ENCODE data around the gene RPS6KB2. TPM values are rescaled to one million over a fixed set of nuclear protein-coding genes. Genes with fewer than 3 reads are reported as not detected.

RPS6KB2 gene
- polyA plus RNA-seq, 1 donor from 2014 or later: 92.8 TPM

DNA sequence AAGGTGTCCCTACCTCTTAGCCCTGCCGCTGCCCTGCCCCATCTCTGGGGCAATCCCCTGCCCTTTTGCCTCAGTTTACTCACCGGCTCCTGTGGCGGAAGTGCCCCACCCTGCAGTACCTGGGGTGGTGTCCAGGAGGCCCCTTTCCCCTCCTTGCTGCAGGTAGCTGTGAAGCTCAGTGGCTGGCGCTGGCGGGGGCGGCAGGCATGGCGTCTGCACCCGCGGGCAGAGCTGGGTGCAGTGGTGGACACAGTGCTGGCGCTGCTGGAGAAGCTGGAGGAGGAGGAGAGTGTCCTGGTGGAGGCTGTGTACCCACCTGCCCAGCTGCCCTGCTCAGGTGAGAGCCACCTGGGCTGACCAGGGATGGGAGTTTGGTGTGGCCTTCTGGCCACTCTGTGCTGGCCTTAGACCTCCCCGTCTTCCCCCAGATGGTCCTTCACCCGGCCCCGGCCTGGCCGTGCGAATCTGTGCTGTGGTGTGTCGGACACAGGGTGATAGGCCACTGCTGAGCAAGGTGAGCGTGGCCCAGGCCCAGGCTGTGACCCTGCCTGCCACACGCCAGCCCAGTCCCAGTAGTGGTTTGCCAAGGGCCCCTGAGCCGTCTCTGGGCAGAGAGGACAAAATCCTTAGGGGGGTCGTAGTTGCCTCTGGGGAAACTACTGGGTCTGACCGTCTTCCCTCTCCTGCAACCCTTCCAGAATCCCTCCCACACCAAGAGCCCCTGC, 8.8 kb upstream of the RPS6KB2 start:
- H3K4me2 ChIP-seq (ENCODE audit: low read length): no peak overlapping the region
- no peaks in the 10 kb centered on the region for H3K9me2 ChIP-seq (ENCODE audit: insufficient read depth, low read length)
- no peaks in the 10 kb centered on the region for H3F3A ChIP-seq (ENCODE audit: insufficient read depth, low read length, poor library complexity, severe bottlenecking)
- H3K79me2 ChIP-seq (replicated peaks; ENCODE audit: insufficient read depth, low read length): no peaks in the 10 kb centered on the region
- no peaks in the 10 kb centered on the region for H3K9me3 ChIP-seq (ENCODE audit: low read length)
- TF ChIP-seq EZH2 (IDR thresholded peaks at IDR 0.05; ENCODE audit: borderline replicate concordance, insufficient read depth, low read length, poor library complexity, severe bottlenecking): no peak
- no peak for TF ChIP-seq EP300 (conservative IDR thresholded peaks at IDR 0.05; ENCODE audit: poor library complexity, severe bottlenecking)
- TF ChIP-seq MXI1 (conservative IDR thresholded peaks at IDR 0.05; ENCODE audit: poor library complexity, severe bottlenecking): no peak
- no peak for TF ChIP-seq SMC3 (conservative IDR thresholded peaks at IDR 0.05; ENCODE audit: poor library complexity)
- TF ChIP-seq, protein P1, sequence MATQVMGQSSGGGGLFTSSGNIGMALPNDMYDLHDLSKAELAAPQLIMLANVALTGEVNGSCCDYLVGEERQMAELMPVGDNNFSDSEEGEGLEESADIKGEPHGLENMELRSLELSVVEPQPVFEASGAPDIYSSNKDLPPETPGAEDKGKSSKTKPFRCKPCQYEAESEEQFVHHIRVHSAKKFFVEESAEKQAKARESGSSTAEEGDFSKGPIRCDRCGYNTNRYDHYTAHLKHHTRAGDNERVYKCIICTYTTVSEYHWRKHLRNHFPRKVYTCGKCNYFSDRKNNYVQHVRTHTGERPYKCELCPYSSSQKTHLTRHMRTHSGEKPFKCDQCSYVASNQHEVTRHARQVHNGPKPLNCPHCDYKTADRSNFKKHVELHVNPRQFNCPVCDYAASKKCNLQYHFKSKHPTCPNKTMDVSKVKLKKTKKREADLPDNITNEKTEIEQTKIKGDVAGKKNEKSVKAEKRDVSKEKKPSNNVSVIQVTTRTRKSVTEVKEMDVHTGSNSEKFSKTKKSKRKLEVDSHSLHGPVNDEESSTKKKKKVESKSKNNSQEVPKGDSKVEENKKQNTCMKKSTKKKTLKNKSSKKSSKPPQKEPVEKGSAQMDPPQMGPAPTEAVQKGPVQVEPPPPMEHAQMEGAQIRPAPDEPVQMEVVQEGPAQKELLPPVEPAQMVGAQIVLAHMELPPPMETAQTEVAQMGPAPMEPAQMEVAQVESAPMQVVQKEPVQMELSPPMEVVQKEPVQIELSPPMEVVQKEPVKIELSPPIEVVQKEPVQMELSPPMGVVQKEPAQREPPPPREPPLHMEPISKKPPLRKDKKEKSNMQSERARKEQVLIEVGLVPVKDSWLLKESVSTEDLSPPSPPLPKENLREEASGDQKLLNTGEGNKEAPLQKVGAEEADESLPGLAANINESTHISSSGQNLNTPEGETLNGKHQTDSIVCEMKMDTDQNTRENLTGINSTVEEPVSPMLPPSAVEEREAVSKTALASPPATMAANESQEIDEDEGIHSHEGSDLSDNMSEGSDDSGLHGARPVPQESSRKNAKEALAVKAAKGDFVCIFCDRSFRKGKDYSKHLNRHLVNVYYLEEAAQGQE (IDR thresholded peaks at IDR 0.05; ENCODE audit: borderline replicate concordance): no peak
- TF ChIP-seq, protein P2, sequence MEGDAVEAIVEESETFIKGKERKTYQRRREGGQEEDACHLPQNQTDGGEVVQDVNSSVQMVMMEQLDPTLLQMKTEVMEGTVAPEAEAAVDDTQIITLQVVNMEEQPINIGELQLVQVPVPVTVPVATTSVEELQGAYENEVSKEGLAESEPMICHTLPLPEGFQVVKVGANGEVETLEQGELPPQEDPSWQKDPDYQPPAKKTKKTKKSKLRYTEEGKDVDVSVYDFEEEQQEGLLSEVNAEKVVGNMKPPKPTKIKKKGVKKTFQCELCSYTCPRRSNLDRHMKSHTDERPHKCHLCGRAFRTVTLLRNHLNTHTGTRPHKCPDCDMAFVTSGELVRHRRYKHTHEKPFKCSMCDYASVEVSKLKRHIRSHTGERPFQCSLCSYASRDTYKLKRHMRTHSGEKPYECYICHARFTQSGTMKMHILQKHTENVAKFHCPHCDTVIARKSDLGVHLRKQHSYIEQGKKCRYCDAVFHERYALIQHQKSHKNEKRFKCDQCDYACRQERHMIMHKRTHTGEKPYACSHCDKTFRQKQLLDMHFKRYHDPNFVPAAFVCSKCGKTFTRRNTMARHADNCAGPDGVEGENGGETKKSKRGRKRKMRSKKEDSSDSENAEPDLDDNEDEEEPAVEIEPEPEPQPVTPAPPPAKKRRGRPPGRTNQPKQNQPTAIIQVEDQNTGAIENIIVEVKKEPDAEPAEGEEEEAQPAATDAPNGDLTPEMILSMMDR (IDR thresholded peaks at IDR 0.05; ENCODE audit: poor library complexity, severe bottlenecking): no peak
- TF ChIP-seq RAD21 (conservative IDR thresholded peaks at IDR 0.05): no peak
- TF ChIP-seq TAF1 (IDR thresholded peaks at IDR 0.05; ENCODE audit: low read depth): no peak
- TF ChIP-seq POLR2AphosphoS5 (IDR thresholded peaks at IDR 0.05): no peak
- H4K20me1 ChIP-seq (ENCODE audit: insufficient read depth): no peaks in the 10 kb centered on the region
- no peak overlapping the region for H3K27ac ChIP-seq (ENCODE audit: low read length)
- H3K36me3 ChIP-seq (ENCODE audit: insufficient read depth, low read length): no peaks in the 10 kb centered on the region
- peaks cover 21% of the 10 kb centered on the region for H3K27me3 ChIP-seq (ENCODE audit: insufficient read depth, low read depth, low read length)
- H3K9ac ChIP-seq (ENCODE audit: low read length): no peak overlapping the region
- H2AFZ ChIP-seq (ENCODE audit: low read depth, low read length): no peak overlapping the region
- no peak overlapping the region for H3K4me3 ChIP-seq (ENCODE audit: low read length)

DNA sequence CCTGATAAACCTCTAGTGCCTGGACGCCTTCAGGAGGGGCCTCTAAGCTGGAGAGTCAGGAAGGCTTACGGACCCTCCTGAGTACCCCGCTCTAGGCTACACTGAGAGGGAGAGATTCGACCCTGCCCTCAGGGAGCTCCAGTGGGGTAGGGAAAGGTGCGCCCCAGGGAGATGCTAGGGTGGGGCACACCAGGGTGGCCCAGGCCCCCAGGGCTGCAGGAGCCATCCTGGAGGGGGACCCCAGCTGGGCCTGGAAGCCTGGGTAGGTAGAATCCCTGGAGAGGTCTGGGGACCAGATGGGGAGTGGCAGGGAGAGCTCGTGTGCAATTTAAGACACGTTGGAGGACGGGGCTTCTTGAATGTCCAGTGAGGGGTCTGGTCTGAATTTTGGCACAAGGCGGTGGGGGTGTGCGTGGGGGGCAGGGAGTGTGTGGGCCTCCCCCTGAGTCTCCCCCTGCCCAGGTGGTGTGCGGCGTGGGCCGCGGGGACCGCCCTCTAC, 8.1 kb upstream of the RPS6KB2 start:
- H3K9me2 ChIP-seq (ENCODE audit: insufficient read depth, low read length): no peaks in the 10 kb centered on the region
- H3K9ac ChIP-seq (ENCODE audit: low read length): peak overlapping the region; percentile 44
- TF ChIP-seq, protein P2 (IDR thresholded peaks at IDR 0.05; ENCODE audit: poor library complexity, severe bottlenecking): no peak
- TF ChIP-seq EP300 (conservative IDR thresholded peaks at IDR 0.05; ENCODE audit: poor library complexity, severe bottlenecking) (no peak), MXI1 (conservative IDR thresholded peaks at IDR 0.05; ENCODE audit: poor library complexity, severe bottlenecking) (no peak), SMC3 (conservative IDR thresholded peaks at IDR 0.05; ENCODE audit: poor library complexity) (no peak), EZH2 (IDR thresholded peaks at IDR 0.05; ENCODE audit: borderline replicate concordance, insufficient read depth, low read length, poor library complexity, severe bottlenecking) (no peak), RAD21 (conservative IDR thresholded peaks at IDR 0.05) (no peak), TAF1 (IDR thresholded peaks at IDR 0.05; ENCODE audit: low read depth) (no peak), POLR2AphosphoS5 (IDR thresholded peaks at IDR 0.05) (no peak)
- TF ChIP-seq, protein P1 (IDR thresholded peaks at IDR 0.05; ENCODE audit: borderline replicate concordance): no peak
- H3K4me2 ChIP-seq (ENCODE audit: low read length): no peak overlapping the region
- peak overlapping the region; percentile 57 for H3K4me3 ChIP-seq (ENCODE audit: low read length)
- H3K36me3 ChIP-seq (ENCODE audit: insufficient read depth, low read length): no peaks in the 10 kb centered on the region
- H3F3A ChIP-seq (ENCODE audit: insufficient read depth, low read length, poor library complexity, severe bottlenecking): no peaks in the 10 kb centered on the region
- no peak overlapping the region for H2AFZ ChIP-seq (ENCODE audit: low read depth, low read length)
- H3K9me3 ChIP-seq (ENCODE audit: low read length): no peaks in the 10 kb centered on the region
- H3K27ac ChIP-seq (ENCODE audit: low read length): no peak overlapping the region
- H3K79me2 ChIP-seq (replicated peaks; ENCODE audit: insufficient read depth, low read length): no peaks in the 10 kb centered on the region
- H3K27me3 ChIP-seq (ENCODE audit: insufficient read depth, low read depth, low read length): peaks cover 14% of the 10 kb centered on the region
- no peaks in the 10 kb centered on the region for H4K20me1 ChIP-seq (ENCODE audit: insufficient read depth)
